Mesenchymal stem cell (in vitro differentiated cells and primary cell): Measurements from ENCODE around the gene INPP5A.

ENCODE experiments used
- DNase-seq: peaks from one replicate; pipeline ENCODE4 v3.0.0-alpha.2; 2013
- H2AFZ ChIP-seq: one replicate; pipeline ENCODE4 v1.6.1; 2013; ENCODE audit warnings: low read depth, mild to moderate bottlenecking, control low read depth, inconsistent platforms, low read length, moderate library complexity
- H2AK5ac ChIP-seq: 2 replicates; pipeline ENCODE4 v1.6.1; 2013; ENCODE audit warnings: low read length, moderate library complexity, mild to moderate bottlenecking, inconsistent platforms; ENCODE audit not compliant: severe bottlenecking
- H2BK120ac ChIP-seq: one replicate; pipeline ENCODE4 v1.6.1; 2013; ENCODE audit warnings: low read depth, mild to moderate bottlenecking, inconsistent platforms, low read length, moderate library complexity
- H2BK12ac ChIP-seq, 2 experiments: one replicate each; pipeline ENCODE4 v1.6.1; 2013; ENCODE audit warnings: inconsistent platforms in 2 of 2, low read length in 2 of 2, mild to moderate bottlenecking in 2 of 2, moderate library complexity in 2 of 2, control low read depth in 1 of 2
- H2BK15ac ChIP-seq: one replicate; pipeline ENCODE4 v1.6.1; 2013; ENCODE audit warnings: mild to moderate bottlenecking, low read depth, inconsistent platforms; ENCODE audit not compliant: poor library complexity, severe bottlenecking
- H2BK5ac ChIP-seq: 2 replicates; pipeline ENCODE4 v1.6.1; 2013; ENCODE audit warnings: low read depth, mild to moderate bottlenecking, low read length, control low read depth, inconsistent platforms; ENCODE audit not compliant: poor library complexity, severe bottlenecking
- H3K14ac ChIP-seq, 2 experiments: one replicate each; pipeline ENCODE4 v1.6.1; 2013; ENCODE audit warnings: inconsistent platforms in 2 of 2, low read length in 2 of 2, control low read depth in 1 of 2, mild to moderate bottlenecking in 1 of 2, moderate library complexity in 1 of 2
- H3K18ac ChIP-seq, 2 experiments: one replicate each; pipeline ENCODE4 v1.6.1; 2013; ENCODE audit warnings: inconsistent platforms in 2 of 2, low read length in 2 of 2, control low read depth in 1 of 2, low read depth in 1 of 2, mild to moderate bottlenecking in 1 of 2
- H3K23ac ChIP-seq, 2 experiments: one replicate each; pipeline ENCODE4 v1.6.1; 2013; ENCODE audit warnings: inconsistent platforms in 2 of 2, low read length in 2 of 2, mild to moderate bottlenecking in 2 of 2, moderate library complexity in 2 of 2, control low read depth in 1 of 2
- H3K27ac ChIP-seq: 2 replicates; pipeline ENCODE4 v1.5.1; 2013; ENCODE audit warnings: mild to moderate bottlenecking, moderate library complexity, low read length, control low read depth, inconsistent platforms; ENCODE audit not compliant: poor library complexity, severe bottlenecking
- H3K27me3 ChIP-seq, 2 experiments: 2 replicates each; pipeline versions ENCODE4 v1.6.1 to v1.7.0; 2013; ENCODE audit warnings: low read length in 2 of 2, mild to moderate bottlenecking in 2 of 2, moderate library complexity in 2 of 2, control low read depth in 1 of 2, inconsistent platforms in 1 of 2; ENCODE audit not compliant: control insufficient read depth in 1 of 2, insufficient read depth in 1 of 2
- H3K36me3 ChIP-seq, 2 experiments: 2 replicates each; pipeline versions ENCODE4 v1.6.1 to v1.7.0; 2013; ENCODE audit warnings: low read length in 2 of 2, control low read depth in 1 of 2, inconsistent platforms in 1 of 2, low read depth in 1 of 2, mild to moderate bottlenecking in 1 of 2; ENCODE audit not compliant: insufficient read depth in 2 of 2, control insufficient read depth in 1 of 2
- H3K4ac ChIP-seq, 2 experiments: one replicate each; pipeline ENCODE4 v1.6.1; 2013; ENCODE audit warnings: inconsistent platforms in 2 of 2, low read length in 2 of 2, mild to moderate bottlenecking in 2 of 2, moderate library complexity in 2 of 2, control low read depth in 1 of 2, low read depth in 1 of 2
- H3K4me1 ChIP-seq: 2 replicates; pipeline ENCODE4 v1.6.1; 2013; ENCODE audit warnings: low read depth, low read length, control low read depth; ENCODE audit not compliant: control insufficient read depth, insufficient read depth
- H3K4me2 ChIP-seq: 2 replicates; pipeline ENCODE4 v1.6.1; 2013; ENCODE audit warnings: low read length, mild to moderate bottlenecking, inconsistent platforms; ENCODE audit not compliant: poor library complexity, severe bottlenecking
- H3K4me3 ChIP-seq, 2 experiments: 2 replicates each; pipeline versions ENCODE4 v1.5.1 to v1.7.0; 2013; ENCODE audit warnings: low read length in 2 of 2, mild to moderate bottlenecking in 2 of 2, control low read depth in 1 of 2, low read depth in 1 of 2; ENCODE audit not compliant: insufficient read depth in 1 of 2
- H3K79me1 ChIP-seq: replicated peaks from 2 replicates; pipeline ENCODE4 v1.6.1; 2013; ENCODE audit warnings: mild to moderate bottlenecking, control low read depth, low read length, inconsistent platforms; ENCODE audit not compliant: poor library complexity, severe bottlenecking
- H3K9ac ChIP-seq: 2 replicates; pipeline ENCODE4 v1.7.0; 2013; ENCODE audit warnings: mild to moderate bottlenecking, low read length, moderate library complexity
- H3K9me3 ChIP-seq: 2 replicates; pipeline ENCODE4 v1.7.0; 2013; ENCODE audit warnings: mild to moderate bottlenecking, low read length; ENCODE audit not compliant: control insufficient read depth
- H4K8ac ChIP-seq: one replicate; pipeline ENCODE4 v1.6.1; 2013; ENCODE audit warnings: inconsistent platforms, mild to moderate bottlenecking, low read length, moderate library complexity
- H4K91ac ChIP-seq: one replicate; pipeline ENCODE4 v1.6.1; 2013; ENCODE audit warnings: mild to moderate bottlenecking, low read length, inconsistent platforms
- WGBS: methylation state at CpG from one replicate; pipeline ENCODE4 v1.1.7; 2013; ENCODE audit warnings: mixed read lengths; 5-methylcytosine and 5-hydroxymethylcytosine counted together

The INPP5A gene

GRCh38 chr10:132582137-132582536, 44.5 kb downstream of the INPP5A start:
- H3K4ac ChIP-seq: no peak overlapping the region
- no peak overlapping the region for H2AFZ ChIP-seq
- no peak overlapping the region for H3K27ac ChIP-seq
- no peak overlapping the region for H2BK5ac ChIP-seq
- no peak overlapping the region for H2AK5ac ChIP-seq
- DNase-seq: no peak
- no peak overlapping the region for H2BK12ac ChIP-seq
- 95% methylated on average over 4 of the region's 4 CpGs for WGBS
- H3K23ac ChIP-seq: no peak overlapping the region
- no peak overlapping the region for H4K8ac ChIP-seq
- peaks cover 14% of the 10 kb centered on the region for H3K4me1 ChIP-seq
- H3K9ac ChIP-seq: no peak overlapping the region
- peaks cover 0 to 5% of the 10 kb centered on the region in 2 experiments for H3K27me3 ChIP-seq
- H3K79me1 ChIP-seq: peaks cover 57% of the 10 kb centered on the region
- no peaks in the 10 kb centered on the region for H3K9me3 ChIP-seq
- no peak overlapping the region for H3K14ac ChIP-seq
- H2BK15ac ChIP-seq: no peak overlapping the region
- no peak overlapping the region for H4K91ac ChIP-seq
- no peak overlapping the region for H3K18ac ChIP-seq
- H2BK120ac ChIP-seq: no peak overlapping the region
- H3K4me3 ChIP-seq: no peak overlapping the region
- no peak overlapping the region for H3K4me2 ChIP-seq
- peaks cover 0 to 13% of the 10 kb centered on the region in 2 experiments for H3K36me3 ChIP-seq

- H3K36me3 ChIP-seq: peaks cover 0 to 8% of the 10 kb centered on the region in 2 experiments
- H2BK5ac ChIP-seq: no peak overlapping the region
- H3K4me1 ChIP-seq: peaks cover 8% of the 10 kb centered on the region
- peaks cover 55% of the 10 kb centered on the region for H3K79me1 ChIP-seq
- no peak for DNase-seq
- no peak overlapping the region for H3K23ac ChIP-seq
- WGBS: 94% methylated on average over 5 of the region's 5 CpGs
- H3K9ac ChIP-seq: no peak overlapping the region
- H2BK120ac ChIP-seq: no peak overlapping the region
- H2AFZ ChIP-seq: no peak overlapping the region
- H3K4ac ChIP-seq: no peak overlapping the region
- H3K4me3 ChIP-seq: no peak overlapping the region
- H3K14ac ChIP-seq: no peak overlapping the region
- no peaks in the 10 kb centered on the region for H3K9me3 ChIP-seq
- H2BK15ac ChIP-seq: no peak overlapping the region
- no peak overlapping the region for H3K18ac ChIP-seq
- H3K27ac ChIP-seq: no peak overlapping the region
- no peak overlapping the region for H4K8ac ChIP-seq
- H3K27me3 ChIP-seq: peaks cover 0 to 5% of the 10 kb centered on the region in 2 experiments
- no peak overlapping the region for H2AK5ac ChIP-seq
- H4K91ac ChIP-seq: no peak overlapping the region
- H3K4me2 ChIP-seq: no peak overlapping the region
- H2BK12ac ChIP-seq: no peak overlapping the region
These were observed 45.2 kb downstream of the INPP5A start for GRCh38 chr10:132582771-132583170.

- Histone ChIP-seq H3K27me3 (peaks cover 0 to 5% of the 10 kb centered on the region in 2 experiments), H3K9ac (no peak overlapping the region), H3K79me1 (peaks cover 50% of the 10 kb centered on the region), H3K27ac (no peak overlapping the region), H4K8ac (no peak overlapping the region), H3K14ac (no peak overlapping the region), H2BK5ac (no peak overlapping the region), H2AFZ (no peak overlapping the region), H3K36me3 (peaks cover 0 to 8% of the 10 kb centered on the region in 2 experiments), H4K91ac (no peak overlapping the region), H2BK15ac (no peak overlapping the region), H3K4me2 (no peak overlapping the region), H3K18ac (peak overlapping the region in 1 of 2 experiments; percentile 54), H2BK12ac (no peak overlapping the region), H3K4me1 (peaks cover 9% of the 10 kb centered on the region), H3K4ac (no peak overlapping the region), H2AK5ac (no peak overlapping the region), H3K23ac (no peak overlapping the region), H3K4me3 (no peak overlapping the region), H2BK120ac (no peak overlapping the region), H3K9me3 (no peaks in the 10 kb centered on the region)
- 73% methylated on average over 8 of the region's 9 CpGs for WGBS
- DNase-seq: no peak
These were observed 45.9 kb downstream of the INPP5A start for GRCh38 chr10:132583456-132583855.

DNA sequence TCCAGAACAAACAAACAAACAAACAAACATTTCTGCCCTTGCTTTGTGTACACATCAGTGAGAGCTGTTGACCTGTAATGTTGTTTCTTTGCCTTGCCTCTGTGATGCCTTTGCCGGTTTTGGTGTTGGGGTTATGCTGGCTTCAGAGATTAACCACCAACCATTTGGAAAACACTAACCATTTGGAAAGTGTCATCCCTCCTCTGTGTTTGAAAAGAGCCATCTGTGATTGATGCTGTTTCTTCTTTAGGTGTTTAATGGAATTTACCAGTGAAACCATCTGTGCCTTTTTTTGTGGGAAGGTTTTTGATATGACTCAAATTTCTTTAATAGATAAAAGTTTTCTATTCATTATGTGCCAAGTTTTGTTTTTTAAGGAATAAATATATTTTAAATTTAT, 46.5 kb downstream of the INPP5A start:
- no peak overlapping the region for H2BK12ac ChIP-seq
- no peak overlapping the region for H4K8ac ChIP-seq
- H2AK5ac ChIP-seq: no peak overlapping the region
- no peak overlapping the region for H3K4me3 ChIP-seq
- no peak overlapping the region for H3K4me2 ChIP-seq
- no peak overlapping the region for H2BK5ac ChIP-seq
- peaks cover 48% of the 10 kb centered on the region for H3K79me1 ChIP-seq
- no CpG with 5 or more reads among the region's 1 CpG for WGBS
- no peak overlapping the region for H3K4ac ChIP-seq
- H2AFZ ChIP-seq: no peak overlapping the region
- peaks cover 0 to 8% of the 10 kb centered on the region in 2 experiments for H3K36me3 ChIP-seq
- H3K27ac ChIP-seq: no peak overlapping the region
- H3K9me3 ChIP-seq: no peaks in the 10 kb centered on the region
- no peak for DNase-seq
- no peak overlapping the region for H3K18ac ChIP-seq
- no peak overlapping the region for H3K9ac ChIP-seq
- H3K27me3 ChIP-seq: peaks cover 0 to 5% of the 10 kb centered on the region in 2 experiments
- H2BK120ac ChIP-seq: no peak overlapping the region
- no peak overlapping the region for H4K91ac ChIP-seq
- no peak overlapping the region for H2BK15ac ChIP-seq
- peaks cover 11% of the 10 kb centered on the region for H3K4me1 ChIP-seq
- no peak overlapping the region for H3K14ac ChIP-seq
- no peak overlapping the region for H3K23ac ChIP-seq
